Gastroesophageal sphincter (tissue), 4 donors: Measurements from ENCODE around the gene SMIM27. TPM values are rescaled to one million over a fixed set of nuclear protein-coding genes. Genes with fewer than 3 reads are reported as not detected.

ENCODE experiments used
- ATAC-seq: fragments of 150-250 bp; one replicate; pipeline ENCODE4 v1.9.1; 2016; ENCODE audit warnings: mild to moderate bottlenecking, moderate library complexity
- H3K27ac ChIP-seq, 4 donors: fragments of 200-600 bp; sonication (generic) in 3 of 4; 1 replicate in 3 of 4; 2 replicates in 1 of 4; pipeline ENCODE4 v1.5.1; 2016 to 2019
- H3K27me3 ChIP-seq: fragments of 200-600 bp; sonication (generic); one replicate; pipeline ENCODE4 v1.5.1; 2019
- H3K36me3 ChIP-seq, 2 donors: fragments of 200-600 bp; sonication (generic); one replicate each; pipeline ENCODE4 v1.5.1; 2019; ENCODE audit warnings: control low read depth in 1 of 2
- H3K4me1 ChIP-seq, 3 donors: fragments of 200-600 bp; sonication (generic); 1 replicate in 2 of 3; 2 replicates in 1 of 3; pipeline ENCODE4 v1.5.1; 2016 to 2019; ENCODE audit warnings: control low read depth in 2 of 3
- H3K4me3 ChIP-seq, 2 donors: fragments of 200-600 bp; sonication (generic); one replicate each; pipeline ENCODE4 v1.5.1; 2019; ENCODE audit warnings: mild to moderate bottlenecking in 1 of 2, moderate library complexity in 1 of 2
- H3K9me3 ChIP-seq, 3 donors: fragments of 200-600 bp; sonication (generic); one replicate each; pipeline ENCODE4 v1.5.1; 2017 to 2019; ENCODE audit warnings: control low read depth in 2 of 3
- EP300 ChIP-seq: sonication (generic); formaldehyde crosslinking; IDR thresholded peaks from one replicate; pipeline ENCODE4 v1.6.1; 2017; ENCODE audit warnings: antibody characterized with exemption, mild to moderate bottlenecking
- POLR2A ChIP-seq, 2 donors: fragments of 450-650 bp; IDR thresholded peaks; one replicate each; pipeline ENCODE4 v1.6.1; 2017; ENCODE audit warnings: antibody characterized with exemption in 2 of 2, mild to moderate bottlenecking in 2 of 2, moderate library complexity in 1 of 2
- POLR2AphosphoS5 ChIP-seq: sonication (generic); formaldehyde crosslinking; IDR thresholded peaks from one replicate; pipeline ENCODE4 v1.6.1; 2017; ENCODE audit warnings: antibody characterized with exemption
- WGBS, 2 donors: methylation state at CpG; one replicate each; pipeline ENCODE4 v1.1.5; 2018; ENCODE audit warnings: low coverage in 1 of 2; 5-methylcytosine and 5-hydroxymethylcytosine counted together
- total RNA-seq, 4 donors: library from RNA; depleted of rRNA; stranded (reverse); fragments of >200 nt; gene quantifications; one replicate each; pipeline ENCODE4 v1.1.0, GENCODE V29; 2016
- TF ChIP-seq, protein P1 (sequence below), 4 experiments: fragments of 200-600 bp in 2 of 4; fragments of 450-650 bp in 2 of 4; sonication (generic) in 1 of 4; IDR thresholded peaks; one replicate each; pipeline ENCODE4 v1.5.1; 2017 to 2019; ENCODE audit warnings: antibody characterized with exemption in 4 of 4, mild to moderate bottlenecking in 2 of 4, moderate library complexity in 2 of 4

Gene SMIM27
- total RNA-seq, 4 donors from 2014 or later: 4.0 to 12.5 (median 8.2) TPM

DNA sequence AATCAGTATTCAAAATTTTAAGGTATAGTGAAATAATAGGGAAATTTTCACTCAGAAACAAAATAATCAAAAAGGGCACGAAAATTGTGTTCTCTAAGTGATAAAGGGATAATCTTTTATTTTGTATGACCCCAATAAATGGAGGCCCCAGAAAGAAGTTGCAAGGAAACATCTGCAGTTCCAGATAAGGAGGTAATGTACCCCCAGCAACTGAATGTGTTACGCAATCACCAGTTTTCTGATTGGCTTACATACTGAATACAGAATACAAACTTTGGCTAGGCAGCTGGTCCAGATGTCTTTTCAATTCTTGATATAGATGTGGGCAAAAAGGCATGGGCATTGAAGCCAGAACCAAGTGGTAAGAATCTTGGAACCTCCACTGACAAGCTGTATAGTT lies 2.0 kb downstream of the SMIM27 start:
- Histone ChIP-seq H3K4me1 (peaks cover 0 to 24% (median 16%) of the 10 kb centered on the region in 3 donors), H3K4me3 (no peak overlapping the region), H3K36me3 (peaks cover 0 to 18% of the 10 kb centered on the region in 2 donors), H3K27me3 (no peaks in the 10 kb centered on the region), H3K9me3 (no peaks in the 10 kb centered on the region), H3K27ac (no peak overlapping the region)
- WGBS, 2 donors: 76 to 77% methylated on average over 2 of the region's 2 CpGs
- TF ChIP-seq POLR2A (IDR thresholded peaks at IDR 0.05): no peak
- no peak for TF ChIP-seq EP300
- TF ChIP-seq, protein P1, sequence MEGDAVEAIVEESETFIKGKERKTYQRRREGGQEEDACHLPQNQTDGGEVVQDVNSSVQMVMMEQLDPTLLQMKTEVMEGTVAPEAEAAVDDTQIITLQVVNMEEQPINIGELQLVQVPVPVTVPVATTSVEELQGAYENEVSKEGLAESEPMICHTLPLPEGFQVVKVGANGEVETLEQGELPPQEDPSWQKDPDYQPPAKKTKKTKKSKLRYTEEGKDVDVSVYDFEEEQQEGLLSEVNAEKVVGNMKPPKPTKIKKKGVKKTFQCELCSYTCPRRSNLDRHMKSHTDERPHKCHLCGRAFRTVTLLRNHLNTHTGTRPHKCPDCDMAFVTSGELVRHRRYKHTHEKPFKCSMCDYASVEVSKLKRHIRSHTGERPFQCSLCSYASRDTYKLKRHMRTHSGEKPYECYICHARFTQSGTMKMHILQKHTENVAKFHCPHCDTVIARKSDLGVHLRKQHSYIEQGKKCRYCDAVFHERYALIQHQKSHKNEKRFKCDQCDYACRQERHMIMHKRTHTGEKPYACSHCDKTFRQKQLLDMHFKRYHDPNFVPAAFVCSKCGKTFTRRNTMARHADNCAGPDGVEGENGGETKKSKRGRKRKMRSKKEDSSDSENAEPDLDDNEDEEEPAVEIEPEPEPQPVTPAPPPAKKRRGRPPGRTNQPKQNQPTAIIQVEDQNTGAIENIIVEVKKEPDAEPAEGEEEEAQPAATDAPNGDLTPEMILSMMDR (IDR thresholded peaks at IDR 0.05): no peak
- TF ChIP-seq POLR2AphosphoS5: no peak
- no peak for ATAC-seq

GRCh38 chr9:32554591-32554990 lies 2.5 kb downstream of the SMIM27 start:
- H3K27ac ChIP-seq: no peak overlapping the region
- H3K4me1 ChIP-seq: peaks cover 0 to 19% (median 13%) of the 10 kb centered on the region in 3 donors
- H3K9me3 ChIP-seq: no peaks in the 10 kb centered on the region
- H3K36me3 ChIP-seq: peaks cover 0 to 18% of the 10 kb centered on the region in 2 donors
- no peaks in the 10 kb centered on the region for H3K27me3 ChIP-seq
- ATAC-seq: no peak
- TF ChIP-seq, protein P1 (IDR thresholded peaks at IDR 0.05): no peak
- no peak overlapping the region for H3K4me3 ChIP-seq

DNA sequence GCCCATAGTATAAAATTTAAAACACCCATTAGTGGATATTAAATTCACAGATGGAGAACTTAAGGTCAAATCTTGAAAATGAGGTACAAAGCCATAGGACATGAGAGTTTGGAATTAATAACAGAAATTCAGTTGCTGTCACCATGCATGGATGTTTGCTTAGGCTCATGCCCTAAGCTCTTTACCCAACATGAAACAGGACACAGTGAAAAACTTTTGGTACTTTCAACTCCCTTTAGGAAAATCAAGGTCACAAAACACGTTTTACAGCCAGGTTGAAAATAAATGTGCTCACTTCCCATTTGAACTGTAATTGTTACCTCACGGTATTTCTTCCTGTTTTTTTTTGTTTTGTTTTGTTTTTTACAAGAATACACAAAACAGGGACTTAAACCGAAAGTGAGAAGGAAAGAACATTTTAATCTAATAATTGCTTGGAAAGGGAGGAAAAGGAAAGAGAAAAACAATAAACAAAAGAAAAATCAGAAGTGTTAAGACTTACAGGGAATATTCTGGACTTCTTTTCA lies 6.3 kb downstream of the SMIM27 start:
- H3K27ac ChIP-seq: no peak overlapping the region
- H3K36me3 ChIP-seq: peaks cover 0 to 18% of the 10 kb centered on the region in 2 donors
- no peaks in the 10 kb centered on the region for H3K27me3 ChIP-seq
- H3K4me1 ChIP-seq: peaks cover 0 to under 1% (median under 1%) of the 10 kb centered on the region in 3 donors
- no peak for TF ChIP-seq EP300
- no peak for TF ChIP-seq POLR2AphosphoS5
- TF ChIP-seq, protein P1 (IDR thresholded peaks at IDR 0.05): no peak
- TF ChIP-seq POLR2A (IDR thresholded peaks at IDR 0.05): no peak
- no peak for ATAC-seq
- no peak overlapping the region for H3K4me3 ChIP-seq
- 56% methylated on average over 3 of the region's 3 CpGs for WGBS, 2 donors
- no peaks in the 10 kb centered on the region for H3K9me3 ChIP-seq

DNA sequence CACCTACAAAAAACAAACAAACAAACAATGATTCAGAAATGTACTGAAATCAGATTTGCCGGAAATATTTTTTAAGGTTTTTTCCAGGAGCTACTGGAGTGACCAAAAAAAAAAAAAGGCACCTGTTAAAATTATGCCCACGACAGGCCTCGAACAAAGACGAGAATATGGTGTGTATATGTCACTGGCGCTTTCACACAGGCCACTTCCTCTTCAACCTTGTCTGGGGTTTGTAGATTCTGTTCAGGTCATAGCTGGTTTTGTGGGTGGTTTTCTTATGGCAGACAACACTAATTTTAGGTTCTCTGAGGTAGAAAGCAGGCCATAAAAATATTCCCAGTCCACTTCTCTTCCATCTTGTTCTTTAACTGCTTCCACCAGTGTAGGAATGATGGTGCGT lies 13.8 kb downstream of the SMIM27 start:
- H3K36me3 ChIP-seq: peaks cover 0 to 56% of the 10 kb centered on the region in 2 donors
- H3K9me3 ChIP-seq: no peaks in the 10 kb centered on the region
- no peak for ATAC-seq
- no peak overlapping the region for H3K4me3 ChIP-seq
- H3K27me3 ChIP-seq: no peaks in the 10 kb centered on the region
- TF ChIP-seq POLR2A (IDR thresholded peaks at IDR 0.05) (no peak), EP300 (no peak), POLR2AphosphoS5 (no peak)
- TF ChIP-seq, protein P1 (IDR thresholded peaks at IDR 0.05): no peak
- 79 to 100% methylated on average over 5 to 6 of the region's 6 CpGs for WGBS, 2 donors
- H3K27ac ChIP-seq: no peak overlapping the region
- peaks cover 0 to 23% (median 0%) of the 10 kb centered on the region in 3 donors for H3K4me1 ChIP-seq

- H3K9me3 ChIP-seq: no peaks in the 10 kb centered on the region
- TF ChIP-seq, protein P1 (IDR thresholded peaks at IDR 0.05): no peak
- TF ChIP-seq POLR2A (IDR thresholded peaks at IDR 0.05) (no peak), EP300 (no peak), POLR2AphosphoS5 (no peak)
- H3K4me1 ChIP-seq: peaks cover 0 to 31% (median 7%) of the 10 kb centered on the region in 3 donors
- no CpG with 5 or more reads among the region's 26 CpGs for WGBS, 2 donors
- H3K27me3 ChIP-seq: no peaks in the 10 kb centered on the region
- no peak overlapping the region for H3K27ac ChIP-seq
- H3K36me3 ChIP-seq: peaks cover 0 to 56% of the 10 kb centered on the region in 2 donors
- no peak for ATAC-seq
- H3K4me3 ChIP-seq: no peak overlapping the region
These were observed 14.6 kb downstream of the SMIM27 start for GRCh38 chr9:32566770-32567169.
